ENCODE measurements around the gene XG. TPM values are rescaled to one million over a fixed set of nuclear protein-coding genes. Genes with fewer than 3 reads are reported as not detected.
"Not testable (repeated sequence)": the region's sequence is repeated elsewhere in the genome, so short reads cannot be mapped to it uniquely, and the experiment has no call there.

Gene XG
- total and polyA plus RNA-seq, 2 donors: 0.58 to 2.0 TPM

DNA sequence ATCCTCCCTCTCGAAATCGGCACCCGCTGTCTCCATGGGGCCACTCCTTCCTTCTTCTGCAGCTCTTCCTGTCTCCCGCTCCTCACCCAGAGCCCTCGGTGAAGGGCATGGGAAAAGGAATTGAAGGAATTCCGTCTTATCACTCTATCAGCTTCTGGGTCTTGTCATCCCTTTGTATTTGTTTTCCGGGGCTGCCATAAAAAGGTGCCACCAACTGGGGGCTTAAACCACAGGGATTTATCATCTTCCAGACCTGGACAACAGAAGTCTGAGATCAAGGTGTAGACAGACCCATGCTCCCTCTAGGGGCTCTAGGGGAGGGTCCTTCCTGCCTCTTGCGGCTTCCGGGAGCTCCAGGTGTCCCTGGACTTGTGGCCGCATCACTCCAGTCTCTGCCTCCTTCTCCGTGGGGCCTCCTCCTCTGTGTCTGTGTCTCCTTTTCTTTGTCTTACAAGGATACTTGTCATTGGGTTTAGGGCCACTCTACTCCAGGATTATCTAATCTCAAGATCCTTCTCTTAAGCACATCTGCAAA lies 36.7 kb upstream of the XG start:
- no peak for DNase-seq (ENCODE audit: extremely low spot score)
- 80% methylated on average over 11 of the region's 11 CpGs for WGBS

DNA sequence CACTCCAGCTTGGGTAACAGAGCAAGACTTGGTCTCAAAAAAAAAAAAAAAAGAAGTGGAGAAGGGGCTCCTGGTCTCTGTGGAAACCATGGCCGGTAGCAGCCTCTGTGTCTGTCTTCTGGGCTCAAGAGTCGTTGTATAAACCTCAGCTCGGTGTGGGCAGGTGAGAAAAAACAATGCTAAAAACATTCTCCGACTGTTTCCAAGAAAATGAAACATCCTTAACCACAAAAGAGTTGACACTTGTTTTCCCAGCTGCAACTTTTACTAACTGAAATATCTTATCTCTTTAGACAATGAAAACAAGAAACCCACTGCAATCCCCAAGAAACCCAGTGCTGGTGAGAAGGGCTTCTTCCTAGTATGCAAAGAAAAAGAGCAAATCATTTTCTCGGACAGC lies 34.5 kb upstream of the XG start:
- no peak for DNase-seq (ENCODE audit: extremely low spot score)
- Histone ChIP-seq H3K4me3 (ENCODE audit: low read depth, low read length) (no peak overlapping the region), H3K36me3 (ENCODE audit: insufficient read depth) (peaks cover 2% of the 10 kb centered on the region), H3K4me1 (ENCODE audit: insufficient read depth) (no peaks in the 10 kb centered on the region), H3K27ac (ENCODE audit: low read depth) (no peak overlapping the region)
- 76% methylated on average over 5 of the region's 5 CpGs for WGBS

More for the DNA sequence above, 36.7 kb upstream of the XG start:
- no peaks in the 10 kb centered on the region for H3K4me1 ChIP-seq (ENCODE audit: insufficient read depth)
- no peak overlapping the region for H3K4me3 ChIP-seq (ENCODE audit: low read depth, low read length)
- H3K36me3 ChIP-seq (ENCODE audit: insufficient read depth): peaks cover 2% of the 10 kb centered on the region
- H3K27ac ChIP-seq (ENCODE audit: low read depth): no peak overlapping the region

DNA sequence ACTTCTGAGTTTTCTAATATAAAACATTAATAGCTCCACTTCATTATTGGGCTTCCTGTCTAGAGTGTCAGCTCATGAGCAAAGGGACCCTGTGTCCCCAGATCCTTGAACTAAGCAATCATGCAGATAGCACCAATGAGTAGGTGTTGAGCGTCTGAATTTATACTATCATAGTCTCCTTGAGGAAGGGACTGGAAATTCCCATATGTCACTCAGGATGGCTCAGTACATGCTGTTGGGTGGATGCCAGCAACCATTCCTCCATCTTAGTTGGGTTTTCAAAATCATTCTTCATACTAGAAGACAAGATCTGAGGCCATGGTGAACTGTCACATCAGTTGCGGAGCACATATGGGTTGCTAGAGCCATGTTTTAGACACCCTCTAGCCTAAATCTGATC lies 33.0 kb upstream of the XG start:
- WGBS: 98% methylated on average over 2 of the region's 2 CpGs
- DNase-seq (ENCODE audit: extremely low spot score): no peak
- Histone ChIP-seq H3K4me1 (ENCODE audit: insufficient read depth) (no peaks in the 10 kb centered on the region), H3K27ac (ENCODE audit: low read depth) (no peak overlapping the region), H3K4me3 (ENCODE audit: low read depth, low read length) (no peak overlapping the region), H3K36me3 (ENCODE audit: insufficient read depth) (peaks cover 2% of the 10 kb centered on the region)

DNA sequence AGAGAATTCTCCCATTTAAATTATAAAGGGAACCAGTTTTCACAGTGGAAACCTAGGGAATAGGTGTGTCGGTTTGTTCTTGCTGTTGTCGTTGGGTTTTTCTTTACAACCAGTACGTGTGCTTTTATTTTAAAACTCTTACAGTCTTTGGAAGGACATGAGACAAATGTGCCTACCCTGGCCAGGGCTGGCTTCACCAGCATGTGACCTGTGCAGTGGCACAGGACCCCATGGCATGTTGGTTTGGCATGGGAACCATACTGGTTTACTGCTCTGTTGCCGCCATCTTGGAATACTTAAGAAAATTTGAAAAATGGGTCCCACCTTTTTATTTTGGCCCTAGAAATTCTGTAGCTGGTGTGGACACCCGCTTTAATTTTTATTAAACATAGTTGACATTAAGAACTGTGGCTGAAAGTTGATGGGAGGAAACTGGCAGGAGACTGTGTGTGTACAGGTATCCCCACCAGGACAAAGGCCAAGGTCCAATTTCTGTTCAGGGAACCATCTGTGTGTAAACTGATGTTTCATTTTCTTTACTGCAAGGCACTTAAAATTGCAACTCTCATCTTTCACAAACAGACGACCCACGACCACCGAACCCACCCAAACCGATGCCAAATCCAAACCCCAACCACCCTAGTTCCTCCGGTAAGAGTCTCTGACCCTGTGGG lies 31.9 kb upstream of the XG start:
- WGBS: 98% methylated on average over 10 of the region's 10 CpGs
- Histone ChIP-seq H3K4me1 (ENCODE audit: insufficient read depth) (no peaks in the 10 kb centered on the region), H3K36me3 (ENCODE audit: insufficient read depth) (peaks cover 2% of the 10 kb centered on the region), H3K4me3 (ENCODE audit: low read depth, low read length) (no peak overlapping the region), H3K27ac (ENCODE audit: low read depth) (no peak overlapping the region)
- DNase-seq (ENCODE audit: extremely low spot score): no peak

DNA sequence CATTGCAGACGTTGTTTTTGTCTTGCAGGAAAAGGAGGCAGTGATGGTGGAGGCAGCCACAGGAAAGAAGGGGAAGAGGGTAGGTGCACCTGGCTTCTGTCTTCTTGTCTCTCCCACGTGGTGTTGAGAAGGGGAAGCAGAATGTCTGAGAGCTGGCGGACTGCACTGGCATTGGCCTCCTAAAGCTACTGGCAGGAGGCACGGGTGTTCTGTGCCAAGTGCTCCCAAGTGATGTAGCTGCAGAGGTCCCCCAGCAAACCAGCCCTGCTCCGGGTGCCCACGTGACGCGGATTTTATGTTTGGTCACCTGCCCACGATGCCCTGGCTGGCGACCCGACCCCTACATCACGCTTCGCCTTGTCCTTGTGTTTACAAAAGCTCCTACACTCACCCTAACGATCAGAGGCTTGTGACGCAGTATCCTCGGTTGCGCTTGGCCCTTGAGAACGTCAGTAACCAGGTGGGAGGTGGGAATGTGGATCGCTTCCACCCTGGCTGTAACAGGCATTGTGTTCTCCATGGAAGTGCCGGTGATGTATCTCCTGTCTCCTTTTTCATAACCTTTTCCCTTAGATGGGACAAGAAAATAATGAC lies 28.5 kb upstream of the XG start:
- H3K27ac ChIP-seq (ENCODE audit: low read depth): no peak overlapping the region
- WGBS: 90% methylated on average over 20 of the region's 20 CpGs
- no peak overlapping the region for H3K4me3 ChIP-seq (ENCODE audit: low read depth, low read length)
- peaks cover 3% of the 10 kb centered on the region for H3K36me3 ChIP-seq (ENCODE audit: insufficient read depth)
- no peak for DNase-seq (ENCODE audit: extremely low spot score)
- H3K4me1 ChIP-seq (ENCODE audit: insufficient read depth): no peaks in the 10 kb centered on the region

DNA sequence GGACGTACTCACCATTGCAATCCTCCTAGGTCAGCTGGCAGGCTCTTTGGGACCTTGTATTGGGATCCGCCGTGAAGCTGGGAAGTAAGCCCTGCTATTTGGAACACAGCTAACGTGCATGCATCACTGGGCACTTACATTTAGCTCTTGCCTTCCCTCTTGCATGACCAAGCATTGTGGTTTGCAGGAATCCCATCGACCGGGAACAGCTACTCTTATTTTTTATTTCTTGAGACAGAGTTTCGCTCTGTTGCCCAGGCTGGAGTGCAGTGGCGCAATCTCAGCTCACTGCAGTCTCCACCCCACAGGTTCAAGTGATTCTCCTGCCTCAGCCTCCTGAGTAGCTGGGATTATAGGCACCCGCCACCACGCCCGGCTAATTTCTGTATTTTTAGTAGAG lies 24.6 kb upstream of the XG start:
- H3K27ac ChIP-seq (ENCODE audit: low read depth); H3K4me3 ChIP-seq (ENCODE audit: low read depth, low read length); DNase-seq (ENCODE audit: extremely low spot score); H3K4me1 ChIP-seq (ENCODE audit: insufficient read depth); H3K36me3 ChIP-seq (ENCODE audit: insufficient read depth): not testable (repeated sequence)
- 96% methylated on average over 11 of the region's 11 CpGs for WGBS

DNA sequence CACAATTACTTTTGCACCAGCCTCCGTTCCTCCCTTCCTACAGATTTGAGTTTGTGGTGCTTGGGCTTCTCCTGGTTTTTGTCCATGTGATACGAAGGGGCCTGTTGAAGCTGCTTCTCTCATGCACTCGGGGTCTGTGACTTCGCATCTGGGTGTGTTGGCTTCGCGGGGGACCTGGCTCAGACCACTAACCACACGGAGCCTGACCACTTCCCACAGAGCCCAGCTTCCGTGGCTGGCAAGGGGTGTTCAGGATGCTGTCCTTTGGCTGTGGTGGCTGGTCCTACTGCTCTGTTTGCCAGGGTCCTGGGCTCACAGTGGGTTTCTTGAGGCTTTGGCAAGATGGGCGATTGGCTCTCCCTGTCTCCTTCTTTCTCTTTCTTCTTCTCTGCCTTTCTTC lies 19.8 kb upstream of the XG start:
- Histone ChIP-seq H3K36me3 (ENCODE audit: insufficient read depth) (no peaks in the 10 kb centered on the region), H3K4me1 (ENCODE audit: insufficient read depth) (no peaks in the 10 kb centered on the region), H3K27ac (ENCODE audit: low read depth) (no peak overlapping the region), H3K4me3 (ENCODE audit: low read depth, low read length) (no peak overlapping the region)
- WGBS: 85% methylated on average over 9 of the region's 9 CpGs
- no peak for DNase-seq (ENCODE audit: extremely low spot score)

DNA sequence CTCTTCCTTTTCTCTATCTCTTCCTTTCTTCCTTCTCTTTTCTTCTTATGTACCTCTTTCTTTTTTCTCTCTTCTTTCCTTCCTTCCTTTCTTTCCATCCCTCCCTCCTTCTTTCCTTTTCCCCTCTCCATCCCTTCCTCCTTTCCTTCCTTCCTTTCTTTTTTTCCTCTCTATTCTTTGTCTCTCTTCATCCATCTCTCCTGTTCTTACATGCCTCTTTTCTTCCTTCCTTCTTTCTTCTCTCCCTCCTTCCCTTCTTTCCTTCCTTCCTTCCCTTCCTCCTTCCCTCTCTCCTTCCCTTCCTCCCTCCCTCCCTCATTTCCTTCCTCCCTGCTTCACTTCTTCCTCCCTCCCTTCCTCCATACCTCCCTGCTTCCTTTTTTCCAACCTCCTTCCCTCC lies 19.2 kb upstream of the XG start:
- no peak for DNase-seq (ENCODE audit: extremely low spot score)
- H3K4me1 ChIP-seq (ENCODE audit: insufficient read depth): no peaks in the 10 kb centered on the region
- no peak overlapping the region for H3K4me3 ChIP-seq (ENCODE audit: low read depth, low read length)
- H3K27ac ChIP-seq (ENCODE audit: low read depth): no peak overlapping the region
- no peaks in the 10 kb centered on the region for H3K36me3 ChIP-seq (ENCODE audit: insufficient read depth)

DNA sequence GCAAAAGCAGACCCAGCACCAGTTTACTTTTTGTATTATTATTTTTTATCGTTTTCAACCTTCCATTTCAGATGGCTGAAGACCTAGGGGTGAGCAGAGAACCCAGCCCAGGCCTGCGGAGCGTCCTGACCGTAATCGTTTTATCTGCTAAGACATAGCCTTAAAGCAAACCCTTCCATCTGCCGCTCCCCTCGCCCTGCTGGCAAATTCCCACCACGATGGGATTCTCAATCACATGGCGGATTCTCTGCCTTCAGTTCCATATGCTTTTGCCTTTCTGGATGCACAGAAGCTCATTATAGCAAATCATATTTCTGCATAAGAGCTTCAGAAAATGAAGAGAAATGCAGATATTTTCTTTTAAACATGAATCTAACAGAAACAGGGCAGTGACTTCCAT lies 18.6 kb upstream of the XG start:
- no peak for DNase-seq (ENCODE audit: extremely low spot score)
- Histone ChIP-seq H3K27ac (ENCODE audit: low read depth) (no peak overlapping the region), H3K4me1 (ENCODE audit: insufficient read depth) (no peaks in the 10 kb centered on the region), H3K36me3 (ENCODE audit: insufficient read depth) (no peaks in the 10 kb centered on the region), H3K4me3 (ENCODE audit: low read depth, low read length) (no peak overlapping the region)
- WGBS: 92% methylated on average over 9 of the region's 9 CpGs

DNA sequence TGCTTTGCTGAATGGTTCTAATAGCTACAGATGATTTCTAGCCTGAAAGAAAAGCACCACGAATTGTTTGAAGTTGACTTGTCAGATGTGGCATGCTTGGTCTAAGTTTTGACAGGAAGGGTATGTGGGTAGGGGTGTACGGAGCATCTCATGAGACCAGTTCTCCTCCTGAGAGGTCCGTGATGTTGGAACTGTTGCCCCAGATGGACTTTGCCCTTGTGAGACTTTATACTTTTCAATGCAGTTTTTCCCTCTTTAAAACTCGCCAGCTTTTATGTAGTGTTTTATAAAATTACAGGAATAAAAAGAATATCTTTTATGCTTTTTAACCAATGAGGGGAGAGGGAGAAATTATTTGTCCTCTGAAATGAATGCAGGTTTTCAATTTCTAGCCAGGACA lies 16.6 kb upstream of the XG start:
- WGBS: 98% methylated on average over 4 of the region's 4 CpGs
- H3K36me3 ChIP-seq (ENCODE audit: insufficient read depth): no peaks in the 10 kb centered on the region
- H3K4me1 ChIP-seq (ENCODE audit: insufficient read depth): no peaks in the 10 kb centered on the region
- no peak for DNase-seq (ENCODE audit: extremely low spot score)
- no peak overlapping the region for H3K27ac ChIP-seq (ENCODE audit: low read depth)
- no peak overlapping the region for H3K4me3 ChIP-seq (ENCODE audit: low read depth, low read length)

DNA sequence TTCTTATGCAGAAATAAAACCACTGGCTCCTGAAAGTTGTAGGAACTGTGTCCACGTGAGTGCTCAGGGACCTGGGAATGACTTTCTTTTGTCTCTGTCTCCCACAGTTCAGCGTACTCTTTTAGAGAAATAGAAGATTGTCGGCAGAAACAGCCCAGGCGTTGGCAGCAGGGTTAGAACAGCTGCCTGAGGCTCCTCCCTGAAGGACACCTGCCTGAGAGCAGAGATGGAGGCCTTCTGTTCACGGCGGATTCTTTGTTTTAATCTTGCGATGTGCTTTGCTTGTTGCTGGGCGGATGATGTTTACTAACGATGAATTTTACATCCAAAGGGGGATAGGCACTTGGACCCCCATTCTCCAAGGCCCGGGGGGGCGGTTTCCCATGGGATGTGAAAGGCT lies 11.2 kb upstream of the XG start:
- Histone ChIP-seq H3K27ac (ENCODE audit: low read depth) (no peak overlapping the region), H3K36me3 (ENCODE audit: insufficient read depth) (peaks cover 4% of the 10 kb centered on the region), H3K4me1 (ENCODE audit: insufficient read depth) (no peaks in the 10 kb centered on the region), H3K4me3 (ENCODE audit: low read depth, low read length) (no peak overlapping the region)
- DNase-seq (ENCODE audit: extremely low spot score): no peak
- WGBS: 93% methylated on average over 11 of the region's 11 CpGs

DNA sequence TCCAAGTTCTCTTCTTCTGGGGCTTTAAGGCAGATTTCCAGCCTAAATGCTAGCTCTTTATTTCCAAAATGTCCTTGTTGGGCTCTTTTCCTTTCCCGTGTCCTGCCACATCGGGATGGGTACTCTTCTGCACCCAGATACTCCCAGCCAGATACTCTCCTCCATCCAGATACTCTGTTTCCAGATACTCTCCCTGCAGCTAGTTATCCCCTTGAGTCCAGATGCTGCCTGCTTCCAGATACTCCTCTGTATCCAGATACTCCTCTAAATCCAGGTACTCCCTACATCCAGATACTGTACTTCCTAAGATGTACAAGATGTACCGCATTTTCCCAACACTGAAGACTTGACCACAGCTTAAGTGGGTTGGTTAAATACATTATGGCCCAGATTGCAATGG lies 10.5 kb upstream of the XG start:
- peaks cover 4% of the 10 kb centered on the region for H3K36me3 ChIP-seq (ENCODE audit: insufficient read depth)

DNA sequence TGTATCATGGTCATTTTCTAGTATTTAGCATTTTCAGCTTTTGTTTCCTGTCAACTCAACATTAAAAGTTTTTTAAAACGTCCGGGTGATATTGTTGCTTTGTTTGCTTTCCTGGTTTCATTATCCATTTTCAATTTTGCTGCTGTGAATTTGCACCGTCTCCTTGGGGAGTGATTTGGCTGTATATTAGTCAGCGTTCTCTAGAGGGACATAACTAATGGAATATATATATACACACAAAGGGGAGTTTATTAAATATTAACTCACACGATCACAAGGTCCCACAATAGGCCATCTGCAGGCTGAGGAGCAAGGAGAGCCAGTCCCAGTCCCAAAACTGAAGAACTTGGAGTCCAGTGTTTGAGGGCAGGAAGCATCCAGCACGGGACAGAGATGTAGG lies 5.6 kb upstream of the XG start:
- not testable (repeated sequence) for H3K4me1 ChIP-seq (ENCODE audit: insufficient read depth); H3K27ac ChIP-seq (ENCODE audit: low read depth); H3K4me3 ChIP-seq (ENCODE audit: low read depth, low read length); H3K36me3 ChIP-seq (ENCODE audit: insufficient read depth); DNase-seq (ENCODE audit: extremely low spot score)
- WGBS: 41% methylated on average over 6 of the region's 6 CpGs

More for the DNA sequence above, 10.5 kb upstream of the XG start:
- DNase-seq (ENCODE audit: extremely low spot score): no peak
- Histone ChIP-seq H3K27ac (ENCODE audit: low read depth) (no peak overlapping the region), H3K4me1 (ENCODE audit: insufficient read depth) (no peaks in the 10 kb centered on the region), H3K4me3 (ENCODE audit: low read depth, low read length) (no peak overlapping the region)
- WGBS: 97% methylated on average over 3 of the region's 3 CpGs

DNA sequence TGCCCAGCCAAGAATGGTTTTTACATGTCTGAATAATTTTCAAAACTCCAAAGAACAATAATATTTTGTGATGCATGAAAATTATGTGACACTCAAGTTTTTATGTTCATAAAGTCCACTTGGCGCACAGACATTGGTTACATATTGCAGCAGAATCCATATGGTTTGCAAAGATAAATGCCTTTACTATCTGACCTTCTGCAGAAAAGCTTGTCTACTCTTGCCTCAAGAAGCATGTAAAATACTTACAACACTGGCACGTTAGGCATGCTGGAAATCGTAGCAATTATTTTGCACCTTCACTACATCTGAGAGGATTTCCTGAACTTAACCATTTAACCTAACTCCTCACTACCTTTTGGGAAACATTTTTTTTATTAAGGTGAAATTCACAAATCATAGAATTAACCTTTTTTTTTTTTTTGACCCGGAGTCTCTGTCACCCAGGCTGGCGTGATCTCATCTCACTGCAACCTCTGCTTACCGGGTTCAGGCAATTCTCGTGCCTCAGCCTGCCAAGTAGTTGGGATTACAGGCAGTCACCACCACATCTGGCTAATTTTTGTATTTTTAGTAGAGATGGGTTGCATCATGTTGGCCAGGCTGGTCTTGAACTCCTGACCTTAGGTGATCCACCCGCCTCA lies 3.5 kb upstream of the XG start:
- Histone ChIP-seq H3K36me3 (ENCODE audit: insufficient read depth) (no peaks in the 10 kb centered on the region), H3K27ac (ENCODE audit: low read depth) (no peak overlapping the region), H3K4me1 (ENCODE audit: insufficient read depth) (no peaks in the 10 kb centered on the region), H3K4me3 (ENCODE audit: low read depth, low read length) (no peak overlapping the region)
- WGBS: 52% methylated on average over 8 of the region's 8 CpGs
- no peak for DNase-seq (ENCODE audit: extremely low spot score)

Data from urinary bladder (tissue), 4 donors.